Activated naive CD8-positive, alpha-beta T cell treated with anti-CD3 and anti-CD28 coated beads for 36 hours (primary cell): ENCODE data around the gene GATA3. TPM values are rescaled to one million over a fixed set of nuclear protein-coding genes. Genes with fewer than 3 reads are reported as not detected.

Source experiments
- DNase-seq: peaks from one replicate; pipeline ENCODE4 v3.0.0; 2021
- H3K27ac Mint-ChIP-seq: one replicate; pipeline ENCODE4 v1.8.0; 2022; ENCODE audit warnings: mild to moderate bottlenecking, moderate library complexity, mixed read lengths
- H3K27me3 Mint-ChIP-seq: one replicate; pipeline ENCODE4 v1.8.0; 2022; ENCODE audit warnings: mild to moderate bottlenecking, mixed read lengths
- H3K36me3 Mint-ChIP-seq: one replicate; pipeline ENCODE4 v1.8.0; 2021; ENCODE audit warnings: mild to moderate bottlenecking, mixed read lengths
- H3K4me1 Mint-ChIP-seq: one replicate; pipeline ENCODE4 v1.8.0; 2021; ENCODE audit warnings: mixed read lengths
- H3K4me3 Mint-ChIP-seq: one replicate; pipeline ENCODE4 v1.8.0; 2022; ENCODE audit warnings: mild to moderate bottlenecking, moderate library complexity, mixed read lengths
- H3K9me3 Mint-ChIP-seq: one replicate; pipeline ENCODE4 v1.8.0; 2022; ENCODE audit warnings: mixed read lengths
- total RNA-seq, 2 experiments: library from RNA; stranded (reverse); gene quantifications; one replicate each; pipeline ENCODE4 v1.2.3, GENCODE V29; 2021

GATA3 gene
- total RNA-seq, 2 experiments from 2014 or later: 8.4 to 8.8 TPM

DNA sequence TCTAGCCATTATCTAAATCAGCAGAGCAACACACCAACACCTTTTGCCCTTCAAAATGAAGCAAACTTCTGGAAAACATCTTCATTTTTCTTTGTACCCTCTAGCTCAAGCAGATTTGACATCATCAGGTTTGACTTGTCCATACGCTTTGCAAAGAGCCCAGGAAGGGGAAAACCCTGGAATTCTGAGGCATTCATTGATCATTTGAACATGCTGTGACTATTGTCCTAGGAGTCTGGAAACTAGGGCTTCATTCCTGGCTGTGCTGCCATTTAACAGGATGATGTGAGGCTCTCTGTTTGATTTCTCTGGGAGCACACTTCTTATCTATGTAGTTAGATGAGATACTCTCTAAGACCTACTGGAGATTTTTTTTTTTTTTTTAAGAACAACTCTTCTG is 23.5 kb downstream of the GATA3 start:
- H3K27me3 Mint-ChIP-seq: no peaks in the 10 kb centered on the region
- no peaks in the 10 kb centered on the region for H3K9me3 Mint-ChIP-seq
- H3K4me1 Mint-ChIP-seq: peaks cover 20% of the 10 kb centered on the region
- no peak overlapping the region for H3K27ac Mint-ChIP-seq
- H3K36me3 Mint-ChIP-seq: peaks cover 14% of the 10 kb centered on the region
- no peak overlapping the region for H3K4me3 Mint-ChIP-seq
- DNase-seq: no peak

DNA sequence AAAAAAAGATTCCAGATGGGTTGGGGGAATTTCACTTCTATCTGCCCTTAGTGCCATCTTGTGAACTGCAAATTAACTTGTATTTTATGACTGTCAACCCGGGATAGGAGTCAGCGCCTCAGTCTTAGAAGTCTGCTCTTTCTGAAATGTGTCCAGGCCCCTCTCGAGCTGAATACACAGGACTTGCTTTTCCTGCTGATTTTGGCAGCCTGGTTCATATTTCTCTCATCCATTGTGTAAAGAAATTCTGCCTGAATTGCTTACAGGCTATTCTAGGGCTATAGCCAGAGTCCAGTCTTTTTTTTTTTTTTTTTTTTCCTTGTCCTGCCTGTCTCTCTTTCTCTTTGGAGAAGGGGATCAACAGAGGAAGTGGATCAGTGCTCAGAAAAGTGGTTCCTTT is 24.6 kb downstream of the GATA3 start:
- peaks cover 9% of the 10 kb centered on the region for H3K4me1 Mint-ChIP-seq
- no peaks in the 10 kb centered on the region for H3K9me3 Mint-ChIP-seq
- no peak for DNase-seq
- H3K27me3 Mint-ChIP-seq: no peaks in the 10 kb centered on the region
- no peak overlapping the region for H3K4me3 Mint-ChIP-seq
- no peak overlapping the region for H3K27ac Mint-ChIP-seq
- H3K36me3 Mint-ChIP-seq: peaks cover 4% of the 10 kb centered on the region

DNA sequence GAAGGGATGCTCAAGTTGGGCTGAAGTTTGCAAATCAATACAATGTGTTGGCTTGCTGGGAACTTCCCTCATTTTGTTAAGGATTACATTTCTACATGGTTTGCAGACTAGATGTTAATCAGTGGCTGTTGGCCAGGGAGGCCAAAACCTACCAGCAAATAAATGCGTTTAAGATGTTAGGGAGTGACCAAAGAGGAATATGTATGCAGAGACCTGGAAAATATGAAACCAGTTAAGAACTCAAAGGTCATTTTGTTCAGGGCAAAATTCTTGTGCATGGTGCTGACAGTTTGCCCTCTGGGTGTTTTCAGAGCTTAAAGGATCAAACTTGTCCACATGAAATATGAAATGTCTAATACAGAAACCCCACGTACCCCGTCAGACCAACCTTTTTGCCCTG is 30.3 kb downstream of the GATA3 start:
- H3K4me1 Mint-ChIP-seq: peaks cover 11% of the 10 kb centered on the region
- DNase-seq: no peak
- no peaks in the 10 kb centered on the region for H3K9me3 Mint-ChIP-seq
- no peaks in the 10 kb centered on the region for H3K36me3 Mint-ChIP-seq
- no peaks in the 10 kb centered on the region for H3K27me3 Mint-ChIP-seq
- H3K27ac Mint-ChIP-seq: no peak overlapping the region
- H3K4me3 Mint-ChIP-seq: no peak overlapping the region

GRCh38 chr10:8085251-8085650 is 30.8 kb downstream of the GATA3 start:
- no peaks in the 10 kb centered on the region for H3K9me3 Mint-ChIP-seq
- no peaks in the 10 kb centered on the region for H3K27me3 Mint-ChIP-seq
- H3K36me3 Mint-ChIP-seq: no peaks in the 10 kb centered on the region
- H3K4me3 Mint-ChIP-seq: no peak overlapping the region
- no peak for DNase-seq
- peaks cover 11% of the 10 kb centered on the region for H3K4me1 Mint-ChIP-seq
- no peak overlapping the region for H3K27ac Mint-ChIP-seq

DNA sequence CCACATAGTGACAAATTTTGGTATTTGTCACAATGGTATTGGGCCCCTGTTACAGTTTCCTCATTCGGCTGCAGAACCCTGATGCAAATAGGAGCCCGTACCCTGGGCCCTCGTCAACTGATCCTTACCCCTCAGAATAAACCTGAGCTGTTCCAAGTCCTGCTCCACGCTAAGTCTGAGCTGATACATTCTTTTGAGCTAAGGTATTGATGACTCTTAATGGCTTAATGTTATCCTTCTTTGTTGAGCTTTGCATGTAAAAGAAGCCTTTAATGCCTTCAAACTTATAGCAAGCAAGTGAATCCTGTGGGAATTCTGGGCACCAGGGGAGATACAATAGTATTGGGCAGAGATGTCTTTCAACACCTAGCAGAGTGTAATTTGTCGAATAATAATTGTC is 31.8 kb downstream of the GATA3 start:
- no peak for DNase-seq

DNA sequence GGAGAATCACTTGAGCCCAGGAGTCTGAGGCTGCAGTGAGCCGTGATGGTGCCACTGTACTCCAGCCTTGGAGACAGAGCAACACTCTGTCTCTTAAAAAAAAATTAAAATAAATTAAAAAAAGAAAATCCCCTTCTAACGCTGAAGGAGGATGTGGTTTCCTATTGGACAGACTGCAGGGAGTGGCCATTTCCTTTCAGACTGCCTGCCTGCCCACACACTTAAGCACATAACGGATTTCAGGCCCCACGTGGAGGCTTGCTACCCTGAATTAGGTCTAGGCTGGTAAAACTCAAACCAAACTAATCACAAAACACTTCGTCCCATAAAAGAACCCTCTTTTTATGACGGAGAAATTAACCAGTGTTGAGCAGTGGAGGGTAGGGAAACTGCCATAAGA is 34.0 kb downstream of the GATA3 start:
- peak; percentile 23 for DNase-seq
- Mint-ChIP-seq H3K9me3 (no peaks in the 10 kb centered on the region), H3K4me3 (no peak overlapping the region), H3K4me1 (peaks cover 11% of the 10 kb centered on the region), H3K27ac (peak overlapping the region; percentile 42), H3K27me3 (no peaks in the 10 kb centered on the region), H3K36me3 (no peaks in the 10 kb centered on the region)

More for the DNA sequence above, 31.8 kb downstream of the GATA3 start:
- Mint-ChIP-seq H3K27ac (no peak overlapping the region), H3K36me3 (no peaks in the 10 kb centered on the region), H3K27me3 (no peaks in the 10 kb centered on the region), H3K4me1 (peaks cover 11% of the 10 kb centered on the region), H3K4me3 (no peak overlapping the region), H3K9me3 (no peaks in the 10 kb centered on the region)

DNA sequence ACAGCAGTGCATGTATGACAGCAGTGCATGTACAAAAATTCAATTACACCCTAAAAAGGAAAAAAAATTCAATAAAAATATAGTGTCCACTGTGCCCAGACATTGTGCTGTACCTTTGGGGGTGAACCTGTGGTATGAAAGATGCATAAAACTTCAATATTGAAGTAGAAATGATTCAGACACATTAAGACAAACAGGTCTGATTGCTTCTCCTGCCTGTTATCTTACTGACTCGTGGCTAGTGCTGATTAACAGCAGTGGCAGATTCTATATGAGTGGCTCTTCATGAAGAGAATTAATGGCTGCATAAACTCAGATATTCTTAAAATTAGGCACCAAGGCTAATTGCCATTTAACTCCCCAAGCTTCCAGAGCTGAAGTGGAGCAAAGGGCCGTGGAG is 37.9 kb downstream of the GATA3 start:
- no peak overlapping the region for H3K27ac Mint-ChIP-seq
- no peaks in the 10 kb centered on the region for H3K9me3 Mint-ChIP-seq
- no peak for DNase-seq
- peaks cover 5% of the 10 kb centered on the region for H3K4me1 Mint-ChIP-seq
- no peaks in the 10 kb centered on the region for H3K36me3 Mint-ChIP-seq
- H3K4me3 Mint-ChIP-seq: no peak overlapping the region
- no peaks in the 10 kb centered on the region for H3K27me3 Mint-ChIP-seq

DNA sequence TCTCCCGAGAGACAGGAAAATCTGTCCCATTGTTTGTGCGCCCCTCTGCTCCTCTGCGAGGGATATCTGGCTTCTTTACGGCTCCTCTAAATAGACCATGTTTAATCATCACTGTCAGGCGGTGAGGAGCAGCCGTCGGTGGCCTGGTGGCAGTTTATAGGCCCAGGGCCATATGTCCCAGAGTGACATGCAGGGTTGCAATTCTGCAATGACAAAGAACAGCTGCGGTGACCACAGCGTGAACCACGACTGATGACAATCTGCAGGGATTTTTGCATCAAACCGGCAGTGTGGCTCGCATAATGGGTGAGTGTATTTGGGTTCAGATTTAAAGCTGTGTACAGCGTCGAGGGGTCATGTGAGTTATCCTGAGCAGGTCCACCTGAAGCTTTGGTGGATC is 41.5 kb downstream of the GATA3 start:
- Mint-ChIP-seq H3K9me3 (no peaks in the 10 kb centered on the region), H3K27ac (no peak overlapping the region), H3K4me1 (no peaks in the 10 kb centered on the region), H3K27me3 (no peaks in the 10 kb centered on the region), H3K36me3 (no peaks in the 10 kb centered on the region), H3K4me3 (no peak overlapping the region)
- DNase-seq: no peak

DNA sequence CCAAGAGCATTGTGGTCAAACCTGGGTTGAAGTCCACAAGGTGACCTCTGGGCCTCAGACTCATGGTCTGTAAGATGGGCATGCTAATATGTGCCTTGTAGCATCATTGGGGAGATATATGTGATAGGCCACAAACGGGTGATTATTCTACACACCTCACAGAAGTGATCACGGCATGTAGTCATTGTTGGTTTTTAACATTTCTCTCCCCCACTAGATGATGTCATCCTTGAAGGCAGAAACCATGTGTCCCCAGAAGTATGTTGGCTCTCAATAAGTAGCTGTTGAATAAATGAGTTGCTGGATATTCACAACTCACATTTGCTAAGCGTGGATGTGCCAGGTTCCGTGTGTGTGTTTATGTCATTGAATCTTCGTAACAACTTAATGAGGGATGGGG is 42.4 kb downstream of the GATA3 start:
- no peaks in the 10 kb centered on the region for H3K4me1 Mint-ChIP-seq
- no peak overlapping the region for H3K4me3 Mint-ChIP-seq
- no peak for DNase-seq
- no peaks in the 10 kb centered on the region for H3K36me3 Mint-ChIP-seq
- H3K27me3 Mint-ChIP-seq: no peaks in the 10 kb centered on the region
- H3K27ac Mint-ChIP-seq: no peak overlapping the region
- no peaks in the 10 kb centered on the region for H3K9me3 Mint-ChIP-seq

DNA sequence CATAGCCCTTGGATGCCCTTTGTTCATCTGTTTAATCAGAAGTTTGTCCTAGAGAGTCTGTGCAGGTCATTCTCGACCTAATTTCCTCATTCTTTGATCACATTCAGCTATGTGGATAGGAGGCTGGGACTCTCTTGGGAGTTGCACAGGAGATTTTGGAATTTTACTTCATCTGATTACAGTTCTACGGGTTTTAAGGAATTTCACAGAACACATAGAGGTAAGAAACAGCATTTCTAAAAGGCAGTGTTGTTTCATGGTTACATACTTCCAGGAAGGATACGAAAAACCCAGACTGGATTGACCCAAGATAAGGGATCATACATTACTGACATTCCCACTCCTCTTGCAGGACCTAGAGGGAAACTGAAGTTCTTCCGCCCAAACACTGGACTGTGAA is 45.9 kb downstream of the GATA3 start:
- H3K4me1 Mint-ChIP-seq: peaks cover 4% of the 10 kb centered on the region
- H3K27ac Mint-ChIP-seq: no peak overlapping the region
- no peak for DNase-seq
- H3K9me3 Mint-ChIP-seq: no peaks in the 10 kb centered on the region
- H3K27me3 Mint-ChIP-seq: no peaks in the 10 kb centered on the region
- H3K4me3 Mint-ChIP-seq: no peak overlapping the region
- H3K36me3 Mint-ChIP-seq: no peaks in the 10 kb centered on the region

DNA sequence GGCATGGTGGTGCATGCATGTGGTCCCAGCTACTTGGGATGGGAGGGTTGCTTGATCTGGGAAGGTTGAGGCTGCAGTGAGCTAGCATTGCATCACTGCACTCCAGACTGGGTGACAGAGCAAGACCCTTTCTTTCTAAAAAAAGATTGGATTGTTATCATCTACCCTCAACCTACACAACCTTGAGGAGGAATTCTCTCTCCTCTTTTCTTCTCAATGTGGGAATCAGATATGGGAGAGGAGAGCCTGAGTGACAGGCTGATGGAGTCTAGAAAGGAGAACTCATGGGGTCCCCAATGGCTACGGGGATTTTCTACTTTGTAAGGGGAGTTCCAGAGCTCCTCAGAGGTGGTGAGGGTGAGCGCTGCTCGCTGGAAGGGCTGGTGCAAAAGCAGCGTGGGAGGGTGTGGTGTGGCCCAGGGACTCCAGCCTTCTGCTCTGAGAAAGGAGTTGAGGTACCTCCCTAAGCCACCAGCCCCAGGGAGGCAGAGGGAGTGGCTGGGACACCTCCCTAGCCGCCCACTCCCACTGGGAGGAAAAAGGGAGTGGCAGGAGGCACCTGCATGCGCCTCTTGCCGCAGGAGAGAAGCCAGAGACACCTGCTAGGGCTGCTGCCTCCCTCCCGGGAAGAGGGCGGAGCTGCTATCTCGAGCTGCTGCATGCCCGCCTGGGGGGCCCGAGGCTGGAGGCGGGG is 48.4 kb downstream of the GATA3 start:
- H3K4me1 Mint-ChIP-seq: peaks cover 4% of the 10 kb centered on the region
- DNase-seq: peak; percentile 22
- H3K4me3 Mint-ChIP-seq: no peak overlapping the region
- H3K36me3 Mint-ChIP-seq: no peaks in the 10 kb centered on the region
- no peaks in the 10 kb centered on the region for H3K27me3 Mint-ChIP-seq
- H3K9me3 Mint-ChIP-seq: no peaks in the 10 kb centered on the region
- no peak overlapping the region for H3K27ac Mint-ChIP-seq

DNA sequence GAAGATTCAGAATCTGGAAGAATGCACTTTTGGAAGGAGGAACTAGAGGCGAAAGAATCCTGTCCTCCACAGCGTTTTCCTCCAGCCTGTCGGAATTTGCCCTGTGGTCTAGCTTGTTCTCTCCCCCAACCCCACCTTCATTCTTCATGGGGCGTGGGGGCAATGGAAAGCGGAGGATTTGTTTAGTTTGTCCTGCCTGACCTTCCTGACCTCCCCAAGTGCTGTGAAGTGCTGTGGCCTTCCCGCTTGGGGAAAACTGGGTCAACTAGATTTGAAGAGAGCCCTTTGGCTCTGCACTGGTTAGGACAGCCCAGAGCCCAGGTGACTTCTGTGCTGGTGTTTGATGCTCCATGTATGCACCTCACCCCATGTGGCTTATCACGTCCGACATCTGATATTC is 49.1 kb downstream of the GATA3 start:
- DNase-seq: no peak
- H3K4me3 Mint-ChIP-seq: no peak overlapping the region
- H3K9me3 Mint-ChIP-seq: no peaks in the 10 kb centered on the region
- no peaks in the 10 kb centered on the region for H3K27me3 Mint-ChIP-seq
- no peaks in the 10 kb centered on the region for H3K36me3 Mint-ChIP-seq
- peaks cover 4% of the 10 kb centered on the region for H3K4me1 Mint-ChIP-seq
- no peak overlapping the region for H3K27ac Mint-ChIP-seq

DNA sequence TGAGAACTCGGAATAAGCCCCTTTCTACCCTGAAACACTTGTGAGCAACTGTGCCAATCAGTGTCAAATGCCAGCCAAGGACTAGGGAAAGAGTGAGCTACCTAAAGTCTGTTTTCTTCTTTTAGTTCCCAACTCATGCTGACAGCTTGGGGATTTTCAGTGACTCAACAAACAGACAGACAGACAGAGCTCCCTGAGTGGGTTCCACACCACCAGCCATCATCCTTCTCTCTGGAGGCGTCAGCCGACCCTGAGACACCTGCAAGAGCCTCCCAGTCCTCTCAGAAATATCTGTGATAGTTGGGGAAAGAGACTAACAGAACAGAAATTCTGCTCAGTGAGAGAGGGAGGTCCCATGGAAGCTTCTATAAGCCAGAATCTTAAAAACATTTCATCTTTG is 49.5 kb downstream of the GATA3 start:
- H3K9me3 Mint-ChIP-seq: no peaks in the 10 kb centered on the region
- DNase-seq: no peak
- no peaks in the 10 kb centered on the region for H3K27me3 Mint-ChIP-seq
- H3K36me3 Mint-ChIP-seq: no peaks in the 10 kb centered on the region
- H3K4me1 Mint-ChIP-seq: peaks cover 4% of the 10 kb centered on the region
- H3K4me3 Mint-ChIP-seq: no peak overlapping the region
- no peak overlapping the region for H3K27ac Mint-ChIP-seq

DNA sequence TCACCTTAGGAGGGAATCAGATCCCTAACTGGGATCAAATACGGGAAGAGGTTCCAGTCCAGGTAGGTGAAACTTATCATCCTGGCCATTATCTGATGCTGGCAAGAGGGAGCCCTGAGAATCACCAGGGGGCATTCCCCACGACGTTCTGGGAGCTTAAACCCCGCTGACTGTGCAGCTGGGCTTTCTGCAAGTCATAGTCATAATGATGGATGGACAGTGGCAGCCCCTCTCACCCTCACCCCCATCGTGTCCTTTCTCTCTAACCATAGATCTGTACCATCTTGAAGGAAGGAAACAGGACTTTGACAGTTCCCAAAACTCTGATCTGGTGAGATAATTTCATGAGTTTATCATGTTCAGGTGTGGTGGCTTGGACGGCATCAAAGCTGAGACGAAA is 50.2 kb downstream of the GATA3 start:
- Mint-ChIP-seq H3K4me3 (no peak overlapping the region), H3K9me3 (no peaks in the 10 kb centered on the region), H3K27ac (no peak overlapping the region), H3K4me1 (peaks cover 4% of the 10 kb centered on the region), H3K27me3 (no peaks in the 10 kb centered on the region), H3K36me3 (no peaks in the 10 kb centered on the region)
- DNase-seq: no peak

DNA sequence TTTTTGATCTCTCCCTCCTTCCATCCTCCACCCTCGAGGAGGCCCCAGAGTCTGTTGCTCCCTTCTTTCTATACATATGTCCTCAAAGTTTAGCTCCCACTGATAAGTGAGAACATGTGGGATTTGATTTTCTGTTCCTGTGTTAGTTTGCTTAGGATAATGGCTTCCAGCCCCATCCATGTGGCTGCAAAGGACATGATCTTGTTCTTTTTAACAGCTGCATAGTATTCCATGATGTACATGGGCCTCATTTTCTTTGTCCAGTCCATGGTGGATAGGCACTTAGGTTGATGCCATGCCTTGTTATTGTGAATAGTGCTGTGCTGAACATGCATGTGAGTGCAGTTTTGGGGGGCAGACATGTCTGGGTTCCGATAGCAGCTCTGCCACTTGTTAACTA is 51.4 kb downstream of the GATA3 start:
- DNase-seq: no peak
- Mint-ChIP-seq H3K36me3 (no peaks in the 10 kb centered on the region), H3K4me3 (no peak overlapping the region), H3K27me3 (no peaks in the 10 kb centered on the region), H3K9me3 (no peaks in the 10 kb centered on the region), H3K27ac (no peak overlapping the region), H3K4me1 (peaks cover 4% of the 10 kb centered on the region)

DNA sequence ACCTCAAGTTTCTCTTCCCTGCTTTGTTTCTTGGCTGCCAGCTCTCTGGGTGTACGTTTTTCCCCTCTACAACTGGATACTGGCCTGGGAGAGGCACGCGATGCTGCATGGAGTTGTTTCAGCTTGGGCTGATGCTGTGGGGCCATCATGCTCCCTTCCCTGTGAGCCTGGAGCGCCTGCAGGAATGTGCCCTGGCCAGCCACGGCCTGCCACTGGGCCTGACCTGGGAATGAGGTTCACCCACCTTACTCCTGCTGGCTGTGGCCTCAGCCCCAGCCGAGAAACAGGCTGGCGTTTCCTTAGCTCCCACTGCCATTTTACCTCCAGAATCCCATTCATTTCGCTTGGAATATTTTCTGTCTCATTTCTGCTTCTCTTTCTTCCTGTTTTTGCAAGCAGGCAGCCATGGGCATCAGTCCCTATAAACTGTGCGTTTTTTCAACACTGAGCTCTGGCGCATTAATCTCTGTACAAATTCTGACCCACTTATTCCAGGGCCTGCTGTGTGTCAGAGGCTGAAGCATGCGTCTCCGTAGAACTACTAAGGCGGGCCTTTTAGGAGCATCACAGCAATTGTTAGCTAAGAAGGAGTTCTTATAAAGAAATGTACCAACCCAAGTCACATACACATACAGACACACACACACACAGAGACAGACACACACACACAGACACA is 57.9 kb downstream of the GATA3 start:
- Mint-ChIP-seq H3K9me3 (no peaks in the 10 kb centered on the region), H3K36me3 (no peaks in the 10 kb centered on the region), H3K27me3 (no peaks in the 10 kb centered on the region), H3K27ac (no peak overlapping the region), H3K4me3 (no peak overlapping the region), H3K4me1 (no peaks in the 10 kb centered on the region)
- DNase-seq: no peak
